Measurements from ENCODE around the gene UNC5CL.

UNC5CL gene

GRCh38 chr6:41045664-41046063, 6.6 kb upstream of the UNC5CL start:
- no peaks in the 10 kb centered on the region for H3K36me3 ChIP-seq (ENCODE audit: control insufficient read depth, insufficient read depth, low read length)
- H3K4me3 ChIP-seq (ENCODE audit: low read length), result no peak overlapping the region
- H3K4me1 ChIP-seq (ENCODE audit: control insufficient read depth, insufficient read depth, low read length), result peaks cover 68% of the 10 kb centered on the region
- H3K27me3 ChIP-seq (ENCODE audit: control insufficient read depth, insufficient read depth, low read length), result no peaks in the 10 kb centered on the region
- no peak overlapping the region for H3K9ac ChIP-seq (ENCODE audit: low read length)
- H3K9me3 ChIP-seq (ENCODE audit: control insufficient read depth, low read length), result no peaks in the 10 kb centered on the region

DNA sequence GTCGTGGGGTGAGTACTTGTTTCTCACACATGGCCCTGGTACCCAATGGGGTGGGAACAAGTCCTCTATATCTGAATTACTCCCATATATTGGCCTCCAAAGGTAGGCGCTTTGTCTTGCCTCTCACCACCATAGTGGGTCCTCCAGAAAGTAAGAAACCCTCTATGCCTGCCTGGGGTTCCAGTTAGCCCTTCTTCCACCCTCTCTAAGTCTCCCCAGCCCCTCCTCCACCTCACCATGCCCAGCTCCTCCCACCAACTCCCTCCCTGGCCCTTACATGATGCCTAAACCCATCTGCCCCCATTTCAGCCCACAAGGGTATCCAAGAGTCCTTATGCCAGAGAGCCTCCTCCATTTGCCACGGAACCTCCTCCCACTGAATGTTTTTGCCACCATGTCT, 4.1 kb upstream of the UNC5CL start:
- no peaks in the 10 kb centered on the region for H3K9me3 ChIP-seq (ENCODE audit: control insufficient read depth, low read length)
- H3K9ac ChIP-seq (ENCODE audit: low read length), result no peak overlapping the region
- H3K27me3 ChIP-seq (ENCODE audit: control insufficient read depth, insufficient read depth, low read length), result no peaks in the 10 kb centered on the region
- H3K4me1 ChIP-seq (ENCODE audit: control insufficient read depth, insufficient read depth, low read length), result peaks cover 58% of the 10 kb centered on the region
- no peak overlapping the region for H3K4me3 ChIP-seq (ENCODE audit: low read length)
- H3K36me3 ChIP-seq (ENCODE audit: control insufficient read depth, insufficient read depth, low read length), result no peaks in the 10 kb centered on the region

- Histone ChIP-seq H3K27me3 (ENCODE audit: control insufficient read depth, insufficient read depth, low read length) (no peaks in the 10 kb centered on the region), H3K36me3 (ENCODE audit: control insufficient read depth, insufficient read depth, low read length) (no peaks in the 10 kb centered on the region), H3K4me1 (ENCODE audit: control insufficient read depth, insufficient read depth, low read length) (peaks cover 51% of the 10 kb centered on the region), H3K9ac (ENCODE audit: low read length) (no peak within 1 kb of the TSS), H3K4me3 (ENCODE audit: low read length) (no peak within 1 kb of the TSS), H3K9me3 (ENCODE audit: control insufficient read depth, low read length) (no peaks in the 10 kb centered on the region)
These were observed 3.4 kb upstream of the UNC5CL start, which contains the start of gene TSPO2 for GRCh38 chr6:41042226-41043055. Gene TSPO2, plus strand, starts transcription at chr6:41042467. Its CDS starts 519 bp downstream, at chr6:41042986.

DNA sequence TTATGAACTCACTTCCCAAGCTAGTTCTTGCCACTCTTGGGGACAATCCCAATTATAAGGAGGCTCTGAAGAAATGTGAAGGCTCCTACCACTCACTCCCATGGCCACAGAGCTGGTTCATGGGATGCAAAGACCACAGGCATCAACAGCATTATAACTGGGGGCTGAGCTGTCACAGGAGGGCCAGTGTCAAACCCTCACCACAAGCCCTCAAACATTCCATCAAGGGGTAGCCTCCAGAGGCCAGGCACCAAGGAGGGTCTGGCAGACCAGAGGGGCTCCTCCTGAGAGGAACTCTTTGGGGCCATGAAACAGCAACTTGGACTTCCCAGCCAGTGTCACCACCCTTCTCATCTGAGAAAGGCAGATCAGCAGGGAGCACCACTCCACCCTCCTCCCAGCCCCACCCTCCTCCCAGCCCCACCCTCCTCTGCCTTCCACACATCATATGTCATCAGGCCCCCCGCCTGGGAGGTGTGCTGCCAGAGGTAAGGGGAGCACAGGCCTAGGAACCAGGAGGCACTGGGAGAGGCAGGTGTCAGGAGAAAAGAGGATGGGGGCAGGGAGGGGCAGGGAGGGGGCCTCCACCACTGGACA, 2.0 kb upstream of the UNC5CL start:
- Histone ChIP-seq H3K36me3 (ENCODE audit: control insufficient read depth, insufficient read depth, low read length) (no peaks in the 10 kb centered on the region), H3K9me3 (ENCODE audit: control insufficient read depth, low read length) (no peaks in the 10 kb centered on the region), H3K27me3 (ENCODE audit: control insufficient read depth, insufficient read depth, low read length) (no peaks in the 10 kb centered on the region), H3K4me1 (ENCODE audit: control insufficient read depth, insufficient read depth, low read length) (peaks cover 46% of the 10 kb centered on the region), H3K9ac (ENCODE audit: low read length) (peak overlapping the region; percentile 1), H3K4me3 (ENCODE audit: low read length) (no peak overlapping the region)

GRCh38 chr6:41040101-41040939, 1.3 kb upstream of the UNC5CL start:
- H3K36me3 ChIP-seq (ENCODE audit: control insufficient read depth, insufficient read depth, low read length), result no peaks in the 10 kb centered on the region
- H3K9me3 ChIP-seq (ENCODE audit: control insufficient read depth, low read length), result no peaks in the 10 kb centered on the region
- H3K4me1 ChIP-seq (ENCODE audit: control insufficient read depth, insufficient read depth, low read length), result peaks cover 43% of the 10 kb centered on the region
- H3K9ac ChIP-seq (ENCODE audit: low read length), result peak overlapping the region; percentile 1
- no peak overlapping the region for H3K4me3 ChIP-seq (ENCODE audit: low read length)
- H3K27me3 ChIP-seq (ENCODE audit: control insufficient read depth, insufficient read depth, low read length), result no peaks in the 10 kb centered on the region

- H3K36me3 ChIP-seq (ENCODE audit: control insufficient read depth, insufficient read depth, low read length), result no peaks in the 10 kb centered on the region
- H3K9me3 ChIP-seq (ENCODE audit: control insufficient read depth, low read length), result no peaks in the 10 kb centered on the region
- H3K4me3 ChIP-seq (ENCODE audit: low read length), result peak overlapping the region; percentile 52
- peak overlapping the region; percentile 68 for H3K9ac ChIP-seq (ENCODE audit: low read length)
- no peaks in the 10 kb centered on the region for H3K27me3 ChIP-seq (ENCODE audit: control insufficient read depth, insufficient read depth, low read length)
- peaks cover 58% of the 10 kb centered on the region for H3K4me1 ChIP-seq (ENCODE audit: control insufficient read depth, insufficient read depth, low read length)
These were observed 816 bp downstream of the UNC5CL start for GRCh38 chr6:41038205-41038604.

GRCh38 chr6:41037107-41037900, 1.7 kb downstream of the UNC5CL start:
- no peaks in the 10 kb centered on the region for H3K36me3 ChIP-seq (ENCODE audit: control insufficient read depth, insufficient read depth, low read length)
- no peaks in the 10 kb centered on the region for H3K27me3 ChIP-seq (ENCODE audit: control insufficient read depth, insufficient read depth, low read length)
- no peaks in the 10 kb centered on the region for H3K9me3 ChIP-seq (ENCODE audit: control insufficient read depth, low read length)
- peak overlapping the region; percentile 44 for H3K4me3 ChIP-seq (ENCODE audit: low read length)
- peak overlapping the region; percentile 40 for H3K9ac ChIP-seq (ENCODE audit: low read length)
- H3K4me1 ChIP-seq (ENCODE audit: control insufficient read depth, insufficient read depth, low read length), result peaks cover 56% of the 10 kb centered on the region

DNA sequence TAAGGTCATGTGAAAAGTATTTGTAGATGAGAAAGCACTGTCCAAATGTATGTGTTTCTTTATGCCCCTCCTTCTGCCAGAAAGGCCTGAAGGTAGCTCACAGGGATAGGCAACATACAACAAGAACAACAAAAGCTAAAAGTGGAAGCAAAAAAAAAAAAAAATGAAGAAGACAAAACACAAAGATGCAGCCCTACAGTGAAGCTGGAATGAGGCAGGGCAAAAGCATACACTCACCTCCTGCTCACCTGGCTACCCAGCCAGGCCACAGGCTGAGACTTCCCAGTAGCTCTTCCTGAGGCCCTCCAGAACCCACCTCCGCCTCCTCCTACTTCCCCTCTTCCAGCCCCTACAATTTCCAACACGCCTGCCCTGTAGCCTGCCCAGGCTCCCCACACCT, 2.4 kb downstream of the UNC5CL start:
- peaks cover 57% of the 10 kb centered on the region for H3K4me1 ChIP-seq (ENCODE audit: control insufficient read depth, insufficient read depth, low read length)
- no peak overlapping the region for H3K4me3 ChIP-seq (ENCODE audit: low read length)
- H3K36me3 ChIP-seq (ENCODE audit: control insufficient read depth, insufficient read depth, low read length), result no peaks in the 10 kb centered on the region
- H3K9ac ChIP-seq (ENCODE audit: low read length), result peak overlapping the region; percentile 40
- no peaks in the 10 kb centered on the region for H3K27me3 ChIP-seq (ENCODE audit: control insufficient read depth, insufficient read depth, low read length)
- H3K9me3 ChIP-seq (ENCODE audit: control insufficient read depth, low read length), result no peaks in the 10 kb centered on the region

- Histone ChIP-seq H3K9ac (ENCODE audit: low read length) (no peak overlapping the region), H3K4me1 (ENCODE audit: control insufficient read depth, insufficient read depth, low read length) (peaks cover 58% of the 10 kb centered on the region), H3K9me3 (ENCODE audit: control insufficient read depth, low read length) (no peaks in the 10 kb centered on the region), H3K36me3 (ENCODE audit: control insufficient read depth, insufficient read depth, low read length) (no peaks in the 10 kb centered on the region), H3K4me3 (ENCODE audit: low read length) (no peak overlapping the region), H3K27me3 (ENCODE audit: control insufficient read depth, insufficient read depth, low read length) (no peaks in the 10 kb centered on the region)
These were observed 2.8 kb downstream of the UNC5CL start for GRCh38 chr6:41036186-41036585.

DNA sequence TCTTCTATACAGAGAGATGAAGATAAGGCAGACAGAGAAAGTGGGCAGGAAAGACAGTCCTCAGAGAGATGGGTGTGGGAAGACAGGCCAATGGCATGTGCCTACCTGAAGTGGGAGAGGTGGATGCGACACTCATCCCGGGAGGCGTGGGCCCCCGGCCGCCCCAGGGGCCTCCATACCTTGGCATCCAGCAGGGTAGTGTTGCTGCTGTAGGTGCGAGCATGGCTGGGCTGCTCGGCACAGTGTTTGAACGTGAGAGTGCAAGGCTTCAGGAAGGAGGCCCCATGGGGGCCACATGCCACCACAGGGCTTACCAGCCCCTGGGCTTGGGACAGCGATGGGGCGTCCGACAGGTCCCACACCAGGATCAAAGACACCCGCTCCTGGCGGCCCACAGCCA, 5.2 kb downstream of the UNC5CL start:
- Histone ChIP-seq H3K27me3 (ENCODE audit: control insufficient read depth, insufficient read depth, low read length) (no peaks in the 10 kb centered on the region), H3K36me3 (ENCODE audit: control insufficient read depth, insufficient read depth, low read length) (peaks cover 5% of the 10 kb centered on the region), H3K4me3 (ENCODE audit: low read length) (no peak overlapping the region), H3K4me1 (ENCODE audit: control insufficient read depth, insufficient read depth, low read length) (peaks cover 45% of the 10 kb centered on the region), H3K9ac (ENCODE audit: low read length) (no peak overlapping the region), H3K9me3 (ENCODE audit: control insufficient read depth, low read length) (no peaks in the 10 kb centered on the region)

DNA sequence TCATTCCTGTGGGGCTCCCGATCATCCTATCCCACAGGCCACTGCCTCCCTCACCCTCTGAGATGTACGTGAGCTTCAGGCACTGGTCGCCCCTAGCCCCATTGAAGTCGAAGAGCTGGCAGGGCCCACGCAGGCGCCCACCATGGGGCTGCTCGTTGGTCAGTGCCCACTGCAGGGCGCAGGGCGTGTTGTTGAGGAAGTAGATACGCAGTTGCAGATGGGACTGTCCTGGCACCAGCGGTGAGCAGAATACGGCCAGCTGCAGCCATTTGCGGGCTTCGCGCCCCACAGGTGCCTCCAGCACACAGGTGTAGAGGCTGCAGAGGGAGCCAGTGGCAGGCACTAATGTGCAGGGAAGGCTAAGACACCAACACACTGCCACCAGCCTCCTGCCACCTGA, 6.2 kb downstream of the UNC5CL start:
- H3K4me1 ChIP-seq (ENCODE audit: control insufficient read depth, insufficient read depth, low read length), result peaks cover 54% of the 10 kb centered on the region
- H3K9me3 ChIP-seq (ENCODE audit: control insufficient read depth, low read length), result no peaks in the 10 kb centered on the region
- H3K36me3 ChIP-seq (ENCODE audit: control insufficient read depth, insufficient read depth, low read length), result peaks cover 5% of the 10 kb centered on the region
- no peaks in the 10 kb centered on the region for H3K27me3 ChIP-seq (ENCODE audit: control insufficient read depth, insufficient read depth, low read length)
- no peak overlapping the region for H3K4me3 ChIP-seq (ENCODE audit: low read length)
- no peak overlapping the region for H3K9ac ChIP-seq (ENCODE audit: low read length)
